Measurements from ENCODE around the gene PTOV1.

GRCh38 chr19:49801401-49801888 is 49.5 kb upstream of the PTOV1 start:
- TF ChIP-seq, protein P1, sequence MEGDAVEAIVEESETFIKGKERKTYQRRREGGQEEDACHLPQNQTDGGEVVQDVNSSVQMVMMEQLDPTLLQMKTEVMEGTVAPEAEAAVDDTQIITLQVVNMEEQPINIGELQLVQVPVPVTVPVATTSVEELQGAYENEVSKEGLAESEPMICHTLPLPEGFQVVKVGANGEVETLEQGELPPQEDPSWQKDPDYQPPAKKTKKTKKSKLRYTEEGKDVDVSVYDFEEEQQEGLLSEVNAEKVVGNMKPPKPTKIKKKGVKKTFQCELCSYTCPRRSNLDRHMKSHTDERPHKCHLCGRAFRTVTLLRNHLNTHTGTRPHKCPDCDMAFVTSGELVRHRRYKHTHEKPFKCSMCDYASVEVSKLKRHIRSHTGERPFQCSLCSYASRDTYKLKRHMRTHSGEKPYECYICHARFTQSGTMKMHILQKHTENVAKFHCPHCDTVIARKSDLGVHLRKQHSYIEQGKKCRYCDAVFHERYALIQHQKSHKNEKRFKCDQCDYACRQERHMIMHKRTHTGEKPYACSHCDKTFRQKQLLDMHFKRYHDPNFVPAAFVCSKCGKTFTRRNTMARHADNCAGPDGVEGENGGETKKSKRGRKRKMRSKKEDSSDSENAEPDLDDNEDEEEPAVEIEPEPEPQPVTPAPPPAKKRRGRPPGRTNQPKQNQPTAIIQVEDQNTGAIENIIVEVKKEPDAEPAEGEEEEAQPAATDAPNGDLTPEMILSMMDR (IDR thresholded peaks at IDR 0.05; ENCODE audit: low read depth, low read length, missing input control) = no peak
- TF ChIP-seq JUND (IDR thresholded peaks at IDR 0.05) (no peak), EGR1 (IDR thresholded peaks at IDR 0.05; ENCODE audit: low read depth in 2 of 2) (no peak)
- TF ChIP-seq, protein P2, sequence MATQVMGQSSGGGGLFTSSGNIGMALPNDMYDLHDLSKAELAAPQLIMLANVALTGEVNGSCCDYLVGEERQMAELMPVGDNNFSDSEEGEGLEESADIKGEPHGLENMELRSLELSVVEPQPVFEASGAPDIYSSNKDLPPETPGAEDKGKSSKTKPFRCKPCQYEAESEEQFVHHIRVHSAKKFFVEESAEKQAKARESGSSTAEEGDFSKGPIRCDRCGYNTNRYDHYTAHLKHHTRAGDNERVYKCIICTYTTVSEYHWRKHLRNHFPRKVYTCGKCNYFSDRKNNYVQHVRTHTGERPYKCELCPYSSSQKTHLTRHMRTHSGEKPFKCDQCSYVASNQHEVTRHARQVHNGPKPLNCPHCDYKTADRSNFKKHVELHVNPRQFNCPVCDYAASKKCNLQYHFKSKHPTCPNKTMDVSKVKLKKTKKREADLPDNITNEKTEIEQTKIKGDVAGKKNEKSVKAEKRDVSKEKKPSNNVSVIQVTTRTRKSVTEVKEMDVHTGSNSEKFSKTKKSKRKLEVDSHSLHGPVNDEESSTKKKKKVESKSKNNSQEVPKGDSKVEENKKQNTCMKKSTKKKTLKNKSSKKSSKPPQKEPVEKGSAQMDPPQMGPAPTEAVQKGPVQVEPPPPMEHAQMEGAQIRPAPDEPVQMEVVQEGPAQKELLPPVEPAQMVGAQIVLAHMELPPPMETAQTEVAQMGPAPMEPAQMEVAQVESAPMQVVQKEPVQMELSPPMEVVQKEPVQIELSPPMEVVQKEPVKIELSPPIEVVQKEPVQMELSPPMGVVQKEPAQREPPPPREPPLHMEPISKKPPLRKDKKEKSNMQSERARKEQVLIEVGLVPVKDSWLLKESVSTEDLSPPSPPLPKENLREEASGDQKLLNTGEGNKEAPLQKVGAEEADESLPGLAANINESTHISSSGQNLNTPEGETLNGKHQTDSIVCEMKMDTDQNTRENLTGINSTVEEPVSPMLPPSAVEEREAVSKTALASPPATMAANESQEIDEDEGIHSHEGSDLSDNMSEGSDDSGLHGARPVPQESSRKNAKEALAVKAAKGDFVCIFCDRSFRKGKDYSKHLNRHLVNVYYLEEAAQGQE (IDR thresholded peaks at IDR 0.05) = no peak
